SK-MEL-5 (cell line): ENCODE results near the gene SLC26A6. TPM values are rescaled to one million over a fixed set of nuclear protein-coding genes. Genes with fewer than 3 reads are reported as not detected.

Experiments
- DNase-seq: peaks from one replicate; pipeline ENCODE4 v3.0.0-alpha.2; 2016; ENCODE audit warnings: low read depth, low spot score
- in situ Hi-C: cut with HindIII; loops from 2 replicates; pipeline ENCODE4 v1.10.0; 2016; ENCODE audit warnings: low sequenced_read_pairs, high pct_unique_total_duplicates, low pct_unique_long_range_greater_than_20kb
- polyA plus RNA-seq, 2 experiments: library from polyadenylated mRNA; depleted of rRNA; stranded (reverse); fragments of >200 nt; gene quantifications; 2 replicates each; pipeline ENCODE4 v1.2.3, GENCODE V29; 2015
- total RNA-seq: library from RNA; depleted of rRNA; stranded (reverse); fragments of >200 nt; shearing (Covaris generic); gene quantifications from 2 replicates; pipeline ENCODE4 v1.2.3, GENCODE V29; 2014; rRNA removed

Gene SLC26A6, protein sequence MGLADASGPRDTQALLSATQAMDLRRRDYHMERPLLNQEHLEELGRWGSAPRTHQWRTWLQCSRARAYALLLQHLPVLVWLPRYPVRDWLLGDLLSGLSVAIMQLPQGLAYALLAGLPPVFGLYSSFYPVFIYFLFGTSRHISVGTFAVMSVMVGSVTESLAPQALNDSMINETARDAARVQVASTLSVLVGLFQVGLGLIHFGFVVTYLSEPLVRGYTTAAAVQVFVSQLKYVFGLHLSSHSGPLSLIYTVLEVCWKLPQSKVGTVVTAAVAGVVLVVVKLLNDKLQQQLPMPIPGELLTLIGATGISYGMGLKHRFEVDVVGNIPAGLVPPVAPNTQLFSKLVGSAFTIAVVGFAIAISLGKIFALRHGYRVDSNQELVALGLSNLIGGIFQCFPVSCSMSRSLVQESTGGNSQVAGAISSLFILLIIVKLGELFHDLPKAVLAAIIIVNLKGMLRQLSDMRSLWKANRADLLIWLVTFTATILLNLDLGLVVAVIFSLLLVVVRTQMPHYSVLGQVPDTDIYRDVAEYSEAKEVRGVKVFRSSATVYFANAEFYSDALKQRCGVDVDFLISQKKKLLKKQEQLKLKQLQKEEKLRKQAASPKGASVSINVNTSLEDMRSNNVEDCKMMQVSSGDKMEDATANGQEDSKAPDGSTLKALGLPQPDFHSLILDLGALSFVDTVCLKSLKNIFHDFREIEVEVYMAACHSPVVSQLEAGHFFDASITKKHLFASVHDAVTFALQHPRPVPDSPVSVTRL
- total RNA-seq = 26.3 and 27.1 TPM in 2 replicates
- polyA plus RNA-seq (2015; cell fraction: cytosol; rRNA removed) = 17.1 and 20.6 TPM in 2 replicates
- polyA plus RNA-seq (2015; cell fraction: nucleus; rRNA removed) = 394 and 458 TPM in 2 replicates

DNA sequence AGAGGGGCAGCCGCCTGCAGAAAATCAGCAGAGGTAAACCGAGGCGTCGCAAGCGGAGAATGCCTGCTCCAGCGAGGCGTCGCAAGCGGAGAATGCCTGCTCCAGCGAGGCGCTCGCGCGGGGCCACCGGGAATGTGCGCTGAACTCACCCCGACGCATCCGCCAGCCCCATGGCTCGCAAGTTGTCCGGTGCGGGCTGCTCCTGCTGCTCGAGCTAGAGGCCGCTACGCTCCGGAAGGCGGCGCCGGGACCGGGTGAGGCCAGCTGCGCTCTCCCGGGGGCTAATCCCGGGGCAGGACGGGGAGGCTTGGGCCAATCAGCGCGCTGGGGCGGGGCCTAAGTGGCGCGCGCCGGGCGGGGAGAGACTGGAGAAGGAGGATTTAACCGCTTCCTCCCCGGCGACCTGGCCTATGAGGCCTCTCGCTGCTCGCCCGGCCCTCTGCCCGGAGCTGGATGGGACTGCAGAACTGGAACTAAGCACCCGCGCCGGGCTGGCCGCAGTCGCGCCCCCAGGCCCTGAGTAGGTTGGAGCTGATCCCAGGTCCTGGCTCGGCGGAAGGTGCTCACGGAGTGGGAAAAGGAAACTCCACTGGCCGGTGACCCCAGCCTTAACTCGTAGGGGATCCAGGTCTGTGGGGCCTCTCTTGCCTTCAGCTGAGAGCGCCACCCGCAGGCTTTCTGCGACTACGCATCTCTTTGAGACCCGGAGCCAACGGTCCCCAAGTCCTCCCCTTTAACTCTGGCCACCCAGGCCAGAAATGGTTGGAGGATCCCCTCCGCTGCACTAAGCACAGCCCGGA lies at the start of gene SLC26A6:
TSS of gene SLC26A6 (minus strand) at position 240 of the 800 bp plus-strand sequence. CDS start at position 172, 68 bp downstream.
- in situ Hi-C loops = no loop called here
- peak; percentile 96 for DNase-seq

GRCh38 chr3:48684480-48685143 lies 49.4 kb upstream of the SLC26A6 start:
- DNase-seq = no peak
- in situ Hi-C loops = no loop called here

DNA sequence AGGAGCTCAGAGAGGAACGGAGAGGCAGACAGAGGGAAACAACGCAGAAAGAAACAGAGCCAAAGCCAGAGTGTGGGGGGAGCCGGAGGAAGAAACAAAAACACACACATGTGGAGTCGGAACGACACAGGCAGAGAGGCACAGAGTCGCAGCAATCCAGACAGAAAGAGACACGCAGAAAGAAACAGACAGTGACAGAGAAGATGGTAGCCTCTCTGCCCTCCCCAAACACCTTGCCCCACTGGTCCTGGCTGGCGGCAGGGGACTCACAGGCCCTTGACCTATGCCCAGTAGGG lies 48.7 kb upstream of the SLC26A6 start:
- in situ Hi-C loops = no loop called here
- no peak for DNase-seq

DNA sequence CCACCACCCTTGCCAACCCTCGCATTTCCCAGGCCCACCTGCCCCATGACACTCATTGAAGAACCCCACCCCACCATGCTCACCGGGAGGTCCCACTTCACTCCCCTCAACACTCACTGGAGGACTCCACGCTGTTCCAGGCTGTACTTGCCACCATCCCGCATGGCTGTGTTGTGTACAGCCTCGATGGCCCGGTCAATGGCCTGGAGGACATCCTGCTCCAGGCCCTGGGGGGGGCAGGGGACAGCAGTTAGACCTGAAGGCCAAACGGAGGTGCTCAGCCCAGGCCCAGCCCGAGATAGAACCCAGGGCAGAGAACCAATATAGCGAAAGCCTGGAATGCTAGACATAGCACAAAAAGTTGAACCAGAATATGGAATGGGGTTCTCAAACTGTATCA lies 47.5 kb upstream of the SLC26A6 start:
- no peak for DNase-seq
- in situ Hi-C loops = no loop called here

DNA sequence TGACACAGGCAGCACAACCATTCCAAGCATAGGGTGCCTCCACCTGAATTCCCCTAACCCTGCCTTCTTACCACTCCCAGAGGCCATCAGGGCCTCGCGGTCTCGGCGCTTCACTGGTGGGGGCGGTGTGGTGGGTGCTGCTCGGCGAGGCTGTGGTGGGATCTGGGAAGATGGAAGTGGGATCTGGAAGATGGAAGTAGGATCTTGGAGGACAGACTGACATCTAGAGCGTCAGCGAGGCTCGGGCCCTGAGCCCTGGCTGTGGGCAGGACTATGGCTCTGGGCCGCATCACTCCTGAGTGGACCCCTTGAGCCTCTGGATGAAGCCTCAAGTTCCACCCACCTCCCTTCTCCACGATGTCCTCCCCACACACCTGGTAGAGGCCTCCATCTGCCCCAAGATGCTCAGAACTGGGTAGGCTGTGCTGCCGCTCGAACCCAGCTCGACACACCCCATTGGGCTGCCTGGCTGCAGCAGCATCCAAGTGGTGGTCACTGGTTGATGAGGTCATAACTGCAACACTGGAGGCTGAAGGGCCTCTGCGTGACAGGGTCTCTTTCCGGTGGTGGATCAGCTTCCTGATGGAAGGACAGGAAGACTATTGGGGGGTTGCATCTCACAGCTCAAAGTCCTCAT lies 46.8 kb upstream of the SLC26A6 start:
- in situ Hi-C loops = no loop called here
- no peak for DNase-seq

- in situ Hi-C loops = no loop called here
- DNase-seq = no peak
These were observed 46.2 kb upstream of the SLC26A6 start for GRCh38 chr3:48681541-48681880.

DNA sequence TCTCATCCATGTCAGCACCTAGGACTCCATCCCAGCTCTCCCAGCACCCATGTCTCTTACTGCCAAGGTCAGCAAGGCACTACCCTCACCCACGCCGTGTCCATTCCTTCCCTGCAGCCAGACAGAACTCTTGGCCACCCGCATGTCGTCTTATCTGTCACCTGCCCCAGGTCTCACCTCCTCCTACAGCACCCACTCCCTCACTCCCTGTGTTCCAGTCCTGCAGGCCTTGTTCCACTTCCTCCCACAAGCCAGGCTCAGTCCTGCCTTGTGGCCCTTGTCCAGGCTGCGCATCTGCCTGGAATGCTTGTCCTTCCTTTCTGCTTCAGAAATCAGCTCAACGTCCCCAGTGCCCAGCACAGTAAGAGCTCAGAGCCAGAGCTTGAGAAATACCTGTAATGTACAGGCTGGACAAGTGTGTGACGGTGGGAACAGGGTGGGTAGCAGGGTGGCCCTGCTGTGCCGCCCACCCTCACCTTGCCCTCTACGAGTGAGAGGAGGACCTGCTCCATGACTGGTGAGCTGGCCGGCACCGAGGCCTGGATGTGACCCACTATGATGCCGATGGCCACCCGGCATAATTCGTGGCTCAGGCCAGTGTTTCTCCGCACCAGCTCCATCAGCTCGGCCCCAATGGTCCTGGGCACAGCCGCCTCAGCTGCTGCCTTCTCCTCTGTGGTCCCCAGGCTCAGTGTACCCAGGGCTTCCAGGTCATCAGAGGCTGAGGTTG lies 45.7 kb upstream of the SLC26A6 start:
- in situ Hi-C loops = no loop called here
- DNase-seq = no peak

DNA sequence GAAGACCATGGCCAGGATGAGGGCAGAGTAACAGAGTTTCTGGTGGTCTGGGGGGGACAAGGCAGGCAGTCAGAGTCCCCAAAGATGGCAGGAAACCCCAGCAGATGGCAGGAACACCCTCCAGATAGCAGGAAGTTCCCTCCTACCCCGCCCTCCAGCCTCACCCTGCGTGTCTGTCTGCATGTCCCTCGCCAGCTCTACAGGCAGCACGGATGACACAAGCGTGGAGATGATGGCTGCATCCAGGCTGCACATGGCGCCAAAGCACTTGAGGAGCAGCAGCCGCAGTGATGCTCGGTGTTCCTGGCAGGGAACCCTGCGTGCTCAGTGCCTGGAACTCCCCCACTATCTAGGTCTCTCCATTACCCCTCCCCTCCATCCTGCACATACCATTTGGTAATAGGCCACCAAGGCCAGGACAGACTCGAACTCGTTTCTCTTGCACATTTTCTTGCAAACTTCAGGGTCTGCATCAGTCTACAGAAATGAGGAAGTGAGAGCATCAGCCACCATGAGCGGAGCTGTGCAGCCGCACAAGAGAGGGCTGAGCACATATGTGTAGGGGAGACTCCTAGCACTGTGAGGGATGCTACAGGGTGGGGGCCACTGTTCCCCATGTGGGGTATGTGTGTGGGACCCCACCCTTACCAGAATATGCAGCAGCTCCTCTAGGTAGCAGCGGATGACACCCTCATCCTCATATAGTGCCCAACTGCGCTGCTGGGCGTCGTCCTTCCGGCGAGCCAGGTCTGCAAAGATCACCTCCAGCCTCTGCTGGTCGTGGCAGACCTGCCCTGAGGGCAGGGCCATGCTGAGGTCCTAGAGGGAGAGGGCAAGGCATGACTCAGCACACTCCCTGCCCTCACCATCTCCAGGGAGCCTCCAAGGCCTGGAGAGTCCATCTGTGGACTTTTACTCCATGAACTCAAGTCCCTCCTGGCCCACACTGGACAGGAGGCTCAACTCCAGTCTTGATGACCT lies 44.4 kb upstream of the SLC26A6 start:
- in situ Hi-C loops = no loop called here
- no peak for DNase-seq

DNA sequence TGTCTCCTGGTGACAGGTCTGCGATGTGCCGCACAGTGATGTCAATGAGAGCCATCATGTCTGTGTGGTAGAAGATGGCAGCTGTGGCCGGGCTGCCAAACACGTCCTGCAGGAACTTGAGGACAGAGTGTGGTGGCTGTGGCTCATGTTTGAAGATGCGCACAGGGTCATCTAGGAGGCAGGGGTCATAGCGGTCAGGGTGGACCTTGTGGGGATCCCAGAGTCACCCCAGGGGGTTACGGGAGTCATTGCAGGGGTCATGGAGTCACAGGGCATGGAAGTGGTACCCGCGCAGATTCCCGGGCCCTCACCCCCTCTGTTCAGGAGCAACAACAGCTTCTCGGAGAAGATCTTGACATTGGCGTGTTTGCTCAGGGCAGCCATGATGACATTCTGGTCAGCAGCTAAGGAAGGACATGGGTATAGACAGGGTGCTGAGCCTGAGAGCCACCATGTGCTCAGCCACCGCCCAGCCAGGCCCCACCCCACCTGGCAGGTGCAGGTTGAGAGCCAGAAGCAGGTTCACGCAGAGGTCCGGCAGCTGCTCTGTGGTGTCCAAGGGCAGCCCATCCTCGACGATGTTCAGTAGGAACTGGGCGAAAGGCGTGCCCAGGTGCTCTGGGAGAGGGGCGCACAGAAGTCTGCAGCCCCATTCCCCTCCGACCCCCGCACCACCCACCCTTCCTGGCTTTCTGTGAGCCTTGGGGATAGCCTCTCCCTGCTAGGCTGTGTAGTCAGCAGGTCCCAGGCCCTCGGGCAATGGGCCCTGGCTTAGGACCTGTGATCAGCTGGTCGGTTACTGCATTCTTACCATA lies 43.5 kb upstream of the SLC26A6 start:
- DNase-seq = no peak
- in situ Hi-C loops = no loop called here

GRCh38 chr3:48678056-48678455 lies 42.8 kb upstream of the SLC26A6 start:
- in situ Hi-C loops = no loop called here
- DNase-seq = no peak

GRCh38 chr3:48674505-48674904 lies 39.2 kb upstream of the SLC26A6 start:
- no peak for DNase-seq
- in situ Hi-C loops = no loop called here

DNA sequence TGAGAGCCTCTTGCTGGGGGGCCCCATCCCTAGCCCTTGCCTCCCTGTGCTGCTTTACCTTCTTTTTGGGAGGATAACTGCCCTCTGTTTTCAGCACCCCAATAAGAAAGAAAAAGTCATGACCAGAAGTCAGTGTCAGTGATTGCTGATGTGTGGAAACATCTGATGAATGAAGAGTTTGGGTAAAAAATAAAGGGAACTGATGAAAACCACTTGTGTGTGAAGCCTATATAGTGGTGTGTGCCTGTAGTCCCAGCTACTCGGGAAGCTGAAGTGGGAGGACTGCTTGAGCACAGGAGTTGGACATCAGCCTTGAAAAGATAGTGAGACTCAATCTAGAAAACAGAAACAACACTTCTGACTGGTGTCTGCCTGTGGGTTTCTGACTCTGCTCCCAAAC lies 37.3 kb upstream of the SLC26A6 start:
- no peak for DNase-seq
- in situ Hi-C loops = no loop called here

DNA sequence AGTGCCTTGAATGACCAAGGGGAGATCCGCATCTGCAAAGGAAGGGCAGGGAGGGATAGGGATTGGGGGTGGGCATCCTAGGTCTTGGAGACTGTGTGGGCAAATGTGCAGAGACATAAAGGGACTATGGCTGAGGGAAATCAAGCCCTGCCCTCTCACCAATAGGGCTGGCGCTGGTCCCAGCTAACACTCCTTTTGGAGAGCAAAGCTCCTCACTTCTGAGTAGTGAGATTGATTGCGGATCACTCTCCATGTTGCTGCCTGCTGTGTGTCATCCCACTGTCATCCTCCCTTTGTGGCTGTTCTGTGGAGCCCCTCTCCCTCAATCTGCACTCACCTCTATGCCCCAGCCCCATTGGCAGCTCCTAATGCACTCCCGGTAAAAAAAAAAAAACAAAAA lies 29.7 kb upstream of the SLC26A6 start:
- no peak for DNase-seq
- in situ Hi-C loops = no loop called here

DNA sequence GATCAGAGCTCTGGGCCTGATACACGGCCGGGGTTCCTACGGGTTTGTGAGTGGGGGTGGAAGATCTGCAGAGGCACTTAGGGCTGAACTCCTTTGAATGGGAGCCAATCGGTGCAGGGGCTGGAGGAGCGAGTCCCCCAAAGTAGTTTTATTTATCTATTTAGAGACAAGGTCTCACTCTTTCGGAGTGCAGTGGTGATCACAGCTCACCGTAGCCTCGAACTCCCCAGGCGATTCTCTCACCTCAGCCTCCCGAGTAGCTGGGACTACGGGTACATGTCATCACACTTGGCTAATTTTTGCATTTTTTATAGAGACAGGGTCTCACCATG lies 29.0 kb upstream of the SLC26A6 start:
- in situ Hi-C loops = no loop called here

More for the DNA sequence above, 29.0 kb upstream of the SLC26A6 start:
- DNase-seq = no peak
